Metanephros (tissue), 1 donor: ENCODE data around the gene SYNDIG1. TPM values are rescaled to one million over a fixed set of nuclear protein-coding genes. Genes with fewer than 3 reads are reported as not detected.

Experiments used
- total RNA-seq: library from RNA; depleted of rRNA; stranded (reverse); fragments of >200 nt; gene quantifications from one replicate; pipeline ENCODE4 v1.2.3, GENCODE V29; 2014

The SYNDIG1 gene
- 10.7 TPM for total RNA-seq

DNA sequence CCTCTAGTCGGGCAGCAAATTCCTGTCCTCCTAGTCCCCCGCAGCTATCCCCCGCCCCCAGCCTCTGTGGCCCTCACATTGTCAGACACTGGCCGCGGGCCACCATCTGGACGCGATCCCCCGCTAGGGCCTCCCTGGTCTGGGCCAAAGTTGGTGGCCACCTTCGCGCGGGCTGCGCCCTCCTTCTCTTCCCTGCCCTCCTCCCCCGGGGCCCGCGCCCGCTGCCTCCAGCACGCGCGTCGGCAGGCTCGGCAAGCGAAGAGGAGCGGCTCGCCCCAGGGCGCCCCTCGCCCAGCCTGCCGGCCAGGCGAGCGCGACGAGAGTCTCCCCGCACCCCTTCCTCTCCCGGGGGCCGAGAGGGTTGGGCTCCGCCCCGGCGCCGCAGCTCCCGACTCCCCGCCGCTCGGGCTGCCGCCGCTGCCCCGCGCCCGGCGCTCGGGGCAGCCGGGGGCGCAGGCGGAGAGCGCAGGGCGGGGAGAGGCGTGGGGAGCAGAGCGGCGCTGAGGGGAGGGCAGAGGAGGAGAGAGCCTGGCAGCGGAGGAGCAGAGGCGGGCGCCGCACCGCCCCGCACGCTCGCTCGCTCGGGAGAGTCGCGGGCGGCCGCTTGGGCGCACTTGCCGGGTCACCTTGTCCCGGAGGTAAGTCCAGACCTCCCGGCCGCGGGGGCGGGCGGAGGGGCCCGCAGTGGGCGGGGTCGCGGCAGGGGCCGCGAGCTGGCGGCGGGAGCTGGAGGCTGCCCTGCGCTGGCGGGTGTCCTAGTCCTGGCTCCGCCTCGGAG is at the start of gene SYNDIG1:
TSS of gene SYNDIG1 (plus strand) at position 514 of the 778 bp plus-strand sequence. CDS start 73,469 bp downstream, outside the sequence.

